OCI-LY1 (cell line): Measurements from ENCODE around the gene ARFGEF2.

Experiments
- H2AFZ ChIP-seq: fragments of 200-600 bp; sonication (generic), shearing (Covaris generic); 2 replicates; pipeline ENCODE4 v1.6.0; 2014; ENCODE audit warnings: antibody characterized with exemption, mild to moderate bottlenecking, low read length
- H3F3A ChIP-seq: fragments of 200-600 bp; sonication (generic), shearing (Covaris generic); 2 replicates; pipeline ENCODE4 v1.6.0; 2014; ENCODE audit warnings: mild to moderate bottlenecking, antibody characterized with exemption, low read length, moderate library complexity; ENCODE audit not compliant: insufficient read depth
- H3K27ac ChIP-seq: fragments of 200-600 bp; sonication (generic); 2 replicates; pipeline ENCODE4 v1.5.1; 2014; ENCODE audit warnings: low read length, mixed run types, mild to moderate bottlenecking, low read depth; ENCODE audit not compliant: poor library complexity, severe bottlenecking
- H3K27me3 ChIP-seq: fragments of 200-600 bp; sonication (generic); 2 replicates; pipeline ENCODE4 v1.6.0; 2014; ENCODE audit warnings: antibody characterized with exemption, mild to moderate bottlenecking, low read length, moderate library complexity; ENCODE audit not compliant: insufficient read depth
- H3K36me3 ChIP-seq: fragments of 200-600 bp; sonication (generic); 2 replicates; pipeline ENCODE4 v1.6.1; 2014; ENCODE audit warnings: mild to moderate bottlenecking, antibody characterized with exemption, low read length, moderate library complexity, mixed read lengths; ENCODE audit not compliant: insufficient read depth
- H3K4me1 ChIP-seq: fragments of 200-600 bp; sonication (generic); 2 replicates; pipeline ENCODE4 v1.5.1; 2014; ENCODE audit warnings: mild to moderate bottlenecking, low read length, moderate library complexity; ENCODE audit not compliant: insufficient read depth, severe bottlenecking
- H3K4me2 ChIP-seq: fragments of 200-600 bp; sonication (generic), shearing (Covaris generic); 2 replicates; pipeline ENCODE4 v1.6.1; 2014; ENCODE audit warnings: low read length
- H3K4me3 ChIP-seq: fragments of 200-600 bp; sonication (generic); 2 replicates; pipeline ENCODE4 v1.5.1; 2014; ENCODE audit warnings: low read length, low read depth, mild to moderate bottlenecking, mixed read lengths; ENCODE audit not compliant: poor library complexity, severe bottlenecking
- H3K79me2 ChIP-seq: fragments of 200-600 bp; shearing (Covaris generic); 2 replicates; pipeline ENCODE4 v1.6.1; 2016; ENCODE audit warnings: mixed run types, low read length, mixed read lengths; ENCODE audit not compliant: insufficient read depth
- H3K9ac ChIP-seq: fragments of 200-600 bp; sonication (generic), shearing (Covaris generic); 2 replicates; pipeline ENCODE4 v1.6.1; 2014; ENCODE audit warnings: mild to moderate bottlenecking, low read length, mixed read lengths
- H3K9me2 ChIP-seq: fragments of 200-600 bp; sonication (generic), shearing (Covaris generic); 2 replicates; pipeline ENCODE4 v1.6.1; 2014; ENCODE audit warnings: low read depth, mild to moderate bottlenecking, low read length, mixed read lengths
- H3K9me3 ChIP-seq: fragments of 200-600 bp; shearing (Covaris generic); 2 replicates; pipeline ENCODE4 v1.6.1; 2014; ENCODE audit warnings: low read length, mixed read lengths
- H4K20me1 ChIP-seq: fragments of 200-600 bp; sonication (generic), shearing (Covaris generic); 2 replicates; pipeline ENCODE4 v1.6.0; 2016; ENCODE audit warnings: mild to moderate bottlenecking, low read length; ENCODE audit not compliant: insufficient read depth
- CTCF ChIP-seq: fragments of 200-600 bp; sonication (generic), shearing (Covaris generic); IDR thresholded peaks from 2 replicates; pipeline ENCODE4 v1.5.1; 2017; ENCODE audit warnings: mild to moderate bottlenecking, antibody characterized with exemption, low read length, moderate library complexity, mixed read lengths
- EZH2 ChIP-seq: fragments of 200-600 bp; sonication (generic), shearing (Covaris generic); IDR thresholded peaks from 2 replicates; pipeline ENCODE4 v1.8.0; 2017; ENCODE audit warnings: borderline replicate concordance, mixed run types, mild to moderate bottlenecking, antibody characterized with exemption, low read length, moderate library complexity, mixed read lengths

Gene ARFGEF2

DNA sequence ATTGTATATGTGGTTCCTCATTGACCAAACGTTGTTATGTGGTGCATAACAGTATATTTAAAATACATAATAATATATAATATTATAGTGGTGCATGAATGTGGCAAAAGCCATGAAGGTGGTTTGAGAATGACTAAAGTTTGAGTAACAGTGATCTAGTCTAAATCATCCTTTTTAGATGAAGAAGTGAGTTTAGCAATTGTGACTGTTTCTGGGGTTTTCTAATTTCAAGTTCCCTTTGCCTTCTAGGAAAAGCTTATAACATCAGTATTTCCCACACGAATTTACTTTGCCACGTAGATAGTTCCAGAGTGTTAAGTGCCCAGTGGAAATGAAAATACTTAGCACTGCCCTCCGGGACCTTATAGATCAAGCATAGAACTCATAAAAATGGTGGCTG, 40.9 kb downstream of the ARFGEF2 start:
- H4K20me1 ChIP-seq: no peaks in the 10 kb centered on the region
- no peaks in the 10 kb centered on the region for H3K9me3 ChIP-seq
- H2AFZ ChIP-seq: no peak overlapping the region
- H3K4me1 ChIP-seq: no peaks in the 10 kb centered on the region
- peaks cover 60% of the 10 kb centered on the region for H3K36me3 ChIP-seq
- H3F3A ChIP-seq: no peaks in the 10 kb centered on the region
- no peak overlapping the region for H3K9ac ChIP-seq
- no peaks in the 10 kb centered on the region for H3K9me2 ChIP-seq
- no peak overlapping the region for H3K4me2 ChIP-seq
- H3K79me2 ChIP-seq: no peaks in the 10 kb centered on the region
- no peak for TF ChIP-seq CTCF
- no peak for TF ChIP-seq EZH2
- H3K27me3 ChIP-seq: no peaks in the 10 kb centered on the region
- no peak overlapping the region for H3K4me3 ChIP-seq
- H3K27ac ChIP-seq: no peak overlapping the region

- Histone ChIP-seq H3K36me3 (peaks cover 55% of the 10 kb centered on the region), H3K4me1 (no peaks in the 10 kb centered on the region), H3K27me3 (no peaks in the 10 kb centered on the region), H3K79me2 (no peaks in the 10 kb centered on the region), H3F3A (no peaks in the 10 kb centered on the region), H3K9me3 (no peaks in the 10 kb centered on the region), H3K4me2 (no peak overlapping the region), H4K20me1 (no peaks in the 10 kb centered on the region), H3K9ac (no peak overlapping the region), H3K27ac (no peak overlapping the region), H3K4me3 (no peak overlapping the region), H2AFZ (no peak overlapping the region), H3K9me2 (no peaks in the 10 kb centered on the region)
- TF ChIP-seq CTCF (no peak), EZH2 (no peak)
Measured at GRCh38 chr20:48962976-48963771, 41.7 kb downstream of the ARFGEF2 start.

GRCh38 chr20:48965189-48965910, 43.8 kb downstream of the ARFGEF2 start:
- no peak overlapping the region for H3K4me3 ChIP-seq
- no peaks in the 10 kb centered on the region for H3K9me2 ChIP-seq
- TF ChIP-seq EZH2 (no peak), CTCF (no peak)
- peaks cover 62% of the 10 kb centered on the region for H3K36me3 ChIP-seq
- H3K9me3 ChIP-seq: no peaks in the 10 kb centered on the region
- H3K4me1 ChIP-seq: no peaks in the 10 kb centered on the region
- H3K27me3 ChIP-seq: no peaks in the 10 kb centered on the region
- no peak overlapping the region for H3K4me2 ChIP-seq
- no peaks in the 10 kb centered on the region for H4K20me1 ChIP-seq
- no peaks in the 10 kb centered on the region for H3K79me2 ChIP-seq
- no peak overlapping the region for H3K9ac ChIP-seq
- no peaks in the 10 kb centered on the region for H3F3A ChIP-seq
- no peak overlapping the region for H3K27ac ChIP-seq
- H2AFZ ChIP-seq: no peak overlapping the region
